Right lobe of liver (tissue), 4 donors: ENCODE results near the gene GSPT2.

Experiments used
- CTCF ChIP-seq, 4 donors: fragments of 200-600 bp in 3 of 4; fragments of 450-650 bp in 1 of 4; IDR thresholded peaks; one replicate each; pipeline versions ENCODE4 v1.5.1 to v1.8.0; 2016 to 2022; ENCODE audit warnings: antibody characterized with exemption in 4 of 4, mild to moderate bottlenecking in 2 of 4
- POLR2A ChIP-seq: fragments of 450-650 bp; IDR thresholded peaks from one replicate; pipeline ENCODE4 v1.6.1; 2017; ENCODE audit warnings: antibody characterized with exemption, mild to moderate bottlenecking
- donor health status: DM: no; HTN: no; CAD: no.
- donor health status: DM: no; HTN: no; CAD: no.
- donor health status: DM: no; HTN: yes; CAD: no.

- TF ChIP-seq POLR2A (no peak), CTCF (IDR thresholded peaks at IDR 0.05) (no peak)
Measured at GRCh38 chrX:51759055-51759839, 16.0 kb downstream of the GSPT2 start.
